GM12878 (cell line): ENCODE data around the gene DUOX1. TPM values are rescaled to one million over a fixed set of nuclear protein-coding genes. Genes with fewer than 3 reads are reported as not detected.

Experiments
- ATAC-seq: fragments of 200-7000 bp; cut with Tn5 transposase; 3 replicates; pipeline ENCODE4 v1.9.1; 2020; ENCODE audit warnings: mild to moderate bottlenecking, moderate library complexity
- BruUV-seq: library from RNA; stranded (reverse); fragments of 400-500 nt; replicated peaks from 2 replicates; lab custom pipeline; 2021; lab: Mats Ljungman, UMichigan
- CTCF ChIA-PET: fragments of 300-600 bp; sonication (Branson Sonifier 250); formaldehyde crosslinking; extraction: SDS; loops from one replicate; lab custom pipeline; 2021; ENCODE audit warnings: inconsistent platforms; lab: Yijun Ruan, JAX
- POLR2A ChIA-PET: fragments of 350-600 bp; formaldehyde crosslinking; extraction: SDS; loops from one replicate; lab custom pipeline; 2021; ENCODE audit warnings: inconsistent platforms; lab: Charles Lee
- RAD21 ChIA-PET: fragments of 300-600 bp; sonication (Branson Sonifier 250); formaldehyde crosslinking; loops from one replicate; lab custom pipeline; 2023; ENCODE audit warnings: antibody characterized with exemption; ENCODE audit not compliant: unreplicated experiment; lab: Charles Lee
- SMC1A ChIA-PET: fragments of 300-600 bp; sonication (Branson Sonifier 250); formaldehyde crosslinking; loops from one replicate; lab custom pipeline; 2023; ENCODE audit not compliant: unreplicated experiment, uncharacterized antibody; lab: Charles Lee
- DNase-seq: peaks from one replicate; pipeline ENCODE4 v3.0.0-alpha.2; 2011; ENCODE audit warnings: low read depth, low spot score
- FAIRE-seq: peaks from 3 replicates; lab custom pipeline; 2011; peaks lifted over from hg19 to GRCh38; lab: Jason Lieb, UNC
- H2AFZ ChIP-seq: 2 replicates; pipeline ENCODE4 v1.6.0; 2011; ENCODE audit warnings: low read depth, low read length, control low read depth; ENCODE audit not compliant: control insufficient read depth
- H3K27ac ChIP-seq: 2 replicates; pipeline ENCODE4 v1.5.1; 2011; ENCODE audit warnings: control low read depth; ENCODE audit not compliant: control insufficient read depth, insufficient read depth
- H3K27me3 ChIP-seq, 2 experiments: replicated peaks in 1 of 2; 2 replicates each; pipeline versions ENCODE4 v1.6.0 to v1.6.1; 2011; ENCODE audit warnings: low read length in 1 of 2; ENCODE audit not compliant: control insufficient read depth in 2 of 2, insufficient read depth in 2 of 2
- H3K36me3 ChIP-seq, 2 experiments: 2 replicates each; pipeline ENCODE4 v1.5.1; 2011; ENCODE audit warnings: low read length in 1 of 2; ENCODE audit not compliant: control insufficient read depth in 2 of 2, insufficient read depth in 2 of 2
- H3K4me1 ChIP-seq: 2 replicates; pipeline ENCODE4 v1.6.1; 2011; ENCODE audit warnings: mild to moderate bottlenecking, low read length, moderate library complexity, mixed read lengths; ENCODE audit not compliant: control insufficient read depth, insufficient read depth
- H3K4me2 ChIP-seq: 2 replicates; pipeline ENCODE4 v1.6.0; 2011; ENCODE audit warnings: control low read depth; ENCODE audit not compliant: control insufficient read depth, insufficient read depth
- H3K4me3 ChIP-seq: fragments of 200-600 bp; sonication (generic); 2 replicates; pipeline ENCODE4 v1.5.1; 2016
- H3K79me2 ChIP-seq: 2 replicates; pipeline ENCODE4 v1.6.0; 2011; ENCODE audit warnings: low read length; ENCODE audit not compliant: control insufficient read depth, insufficient read depth
- H3K9ac ChIP-seq: 2 replicates; pipeline ENCODE4 v1.8.0; 2011; ENCODE audit warnings: low read length, control low read depth, mixed read lengths; ENCODE audit not compliant: control insufficient read depth, insufficient read depth
- H3K9me3 ChIP-seq: replicated peaks from 3 replicates; pipeline ENCODE4 v1.5.1; 2011; ENCODE audit warnings: mild to moderate bottlenecking, low read length; ENCODE audit not compliant: control insufficient read depth, insufficient read depth
- H4K20me1 ChIP-seq: 2 replicates; pipeline ENCODE4 v1.6.0; 2011; ENCODE audit not compliant: control insufficient read depth, insufficient read depth
- ATF2 ChIP-seq: IDR thresholded peaks from 2 replicates; pipeline ENCODE4 v1.6.1; 2012; ENCODE audit warnings: low read length, inconsistent platforms
- ATF7 ChIP-seq: fragments of 450-650 bp; IDR thresholded peaks from 2 replicates; pipeline ENCODE4 v1.6.1; 2016; ENCODE audit warnings: low read depth, mild to moderate bottlenecking
- CBFB ChIP-seq: IDR thresholded peaks from 2 replicates; pipeline ENCODE4 v1.6.1; 2016; ENCODE audit warnings: antibody characterized with exemption, low read depth
- ELK1 ChIP-seq: IDR thresholded peaks from 2 replicates; pipeline ENCODE4 v1.6.1; 2012; ENCODE audit warnings: low read depth, low read length, improper control_type of control experiment
- IRF5 ChIP-seq: fragments of 450-650 bp; IDR thresholded peaks from 2 replicates; pipeline ENCODE4 v1.6.1; 2017; ENCODE audit warnings: borderline replicate concordance
- ZNF384 ChIP-seq: IDR thresholded peaks from 2 replicates; pipeline ENCODE4 v1.6.1; 2012; ENCODE audit warnings: low read depth, mild to moderate bottlenecking, low read length, improper control_type of control experiment, borderline replicate concordance
- WGBS: methylation state at CpG from one replicate; pipeline ENCODE4 v1.1.6; 2016; ENCODE audit warnings: low lambda C conversion rate; ENCODE audit not compliant: insufficient replicate concordance, insufficient coverage; ENCODE audit errors: missing lambda C conversion rate; 5-methylcytosine and 5-hydroxymethylcytosine counted together
- in situ Hi-C: fragments of 300-500 bp; cut with MboI; formaldehyde crosslinking; loops from 9 replicates; pipeline ENCODE4 v1.14.3; 2018; ENCODE audit warnings: mixed read lengths
- intact Hi-C: fragments of 100-400 bp; cut with micrococcal nuclease; formaldehyde crosslinking; loops from one replicate; pipeline ENCODE4 v1.14.2; 2022; ENCODE audit not compliant: unreplicated experiment
- polyA plus RNA-seq, 11 experiments: library from polyadenylated mRNA; depleted of rRNA in 4 of 11; unstranded in 6 of 11; stranded (reverse) in 5 of 11; fragments of >200 nt; fragmentation: Nextera tagmentation in 4 of 11; fragmentation: Illumina TruSeq in 1 of 11; extraction: Ambion mirVana in 4 of 11; extraction: Trizol in 1 of 11; gene quantifications; 1 replicate in 1 of 11; 2 replicates in 10 of 11; pipeline versions ENCODE4 v1.2.1 to v1.2.3, GENCODE V29; 2011 to 2016; ENCODE audit warnings: inconsistent platforms in 2 of 11, missing spikeins in 2 of 11, low read depth in 1 of 11
- total RNA-seq, 4 experiments: library from RNA; depleted of rRNA in 3 of 4; stranded (reverse); fragments of >200 nt in 3 of 4; fragmentation: Illumina TruSeq in 1 of 4; extraction: Trizol in 1 of 4; gene quantifications; 2 replicates each; pipeline versions ENCODE4 v1.2.1 to v1.2.3, GENCODE V29; 2013 to 2021

DUOX1 gene
- total and polyA plus RNA-seq, 10 of the 15 experiments (the other 5 are each of a cell fraction or from before 2014, with no cell fraction given) = 0.02 to 2.1 (median 0.26) TPM; not detected in 3

GRCh38 chr15:45157974-45158373, 28.2 kb downstream of the DUOX1 start:
- Histone ChIP-seq H3K4me3 (no peak overlapping the region), H3K4me2 (no peak overlapping the region), H2AFZ (no peak overlapping the region), H3K36me3 (no peaks in the 10 kb centered on the region), H4K20me1 (no peaks in the 10 kb centered on the region), H3K9ac (no peak overlapping the region), H3K4me1 (no peaks in the 10 kb centered on the region), H3K9me3 (no peaks in the 10 kb centered on the region), H3K27me3 (no peaks in the 10 kb centered on the region), H3K27ac (no peak overlapping the region), H3K79me2 (no peaks in the 10 kb centered on the region)
- ChIA-PET RAD21 (interaction anchor here (0.7 kb wide), 1 partner anchor 22 kb away, joined by 5 read pairs; no protein-coding TSS in a partner anchor), SMC1A (no interaction called here), CTCF (interaction anchor here (0.7 to 16.3 kb wide), 7 partner anchors 15 to 243 kb away, joined by 3 to 200 read pairs (median 6); partner anchors contain the start of gene SHF), POLR2A (interaction anchor here (0.6 kb wide), 1 partner anchor 12 kb away, joined by 3 read pairs; no protein-coding TSS in a partner anchor)
- DNase-seq (no peak), ATAC-seq (no peak), FAIRE-seq (no peak)
- no TSS peak for BruUV-seq
- TF ChIP-seq IRF5 (no peak), CBFB (no peak), ATF7 (peak; percentile 72), ZNF384 (no peak), ATF2 (no peak), ELK1 (no peak)
- in situ Hi-C loops = no loop called here
- intact Hi-C loops = no loop called here
- 93% methylated on average over 1 of the region's 1 CpG for WGBS
